ENCODE results near the gene ARHGAP15. TPM values are rescaled to one million over a fixed set of nuclear protein-coding genes. Genes with fewer than 3 reads are reported as not detected.

The ARHGAP15 gene
- total and polyA plus RNA-seq, 9 donors, result 1.5 to 10.0 (median 2.6) TPM

GRCh38 chr2:143263066-143263625 is 133.9 kb downstream of the ARHGAP15 start:
- no peak overlapping the region for H3K27ac ChIP-seq
- H3K27me3 ChIP-seq, result no peaks in the 10 kb centered on the region
- no peaks in the 10 kb centered on the region for H3K9me3 ChIP-seq
- DNase-seq, result no peak
- H3K4me3 ChIP-seq, result no peak overlapping the region
- TF ChIP-seq POLR2A (IDR thresholded peaks at IDR 0.05) (no peak), EP300 (IDR thresholded peaks at IDR 0.05) (no peak)
- TF ChIP-seq, protein P1, sequence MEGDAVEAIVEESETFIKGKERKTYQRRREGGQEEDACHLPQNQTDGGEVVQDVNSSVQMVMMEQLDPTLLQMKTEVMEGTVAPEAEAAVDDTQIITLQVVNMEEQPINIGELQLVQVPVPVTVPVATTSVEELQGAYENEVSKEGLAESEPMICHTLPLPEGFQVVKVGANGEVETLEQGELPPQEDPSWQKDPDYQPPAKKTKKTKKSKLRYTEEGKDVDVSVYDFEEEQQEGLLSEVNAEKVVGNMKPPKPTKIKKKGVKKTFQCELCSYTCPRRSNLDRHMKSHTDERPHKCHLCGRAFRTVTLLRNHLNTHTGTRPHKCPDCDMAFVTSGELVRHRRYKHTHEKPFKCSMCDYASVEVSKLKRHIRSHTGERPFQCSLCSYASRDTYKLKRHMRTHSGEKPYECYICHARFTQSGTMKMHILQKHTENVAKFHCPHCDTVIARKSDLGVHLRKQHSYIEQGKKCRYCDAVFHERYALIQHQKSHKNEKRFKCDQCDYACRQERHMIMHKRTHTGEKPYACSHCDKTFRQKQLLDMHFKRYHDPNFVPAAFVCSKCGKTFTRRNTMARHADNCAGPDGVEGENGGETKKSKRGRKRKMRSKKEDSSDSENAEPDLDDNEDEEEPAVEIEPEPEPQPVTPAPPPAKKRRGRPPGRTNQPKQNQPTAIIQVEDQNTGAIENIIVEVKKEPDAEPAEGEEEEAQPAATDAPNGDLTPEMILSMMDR (IDR thresholded peaks at IDR 0.05), result no peak
- H3K36me3 ChIP-seq, result no peaks in the 10 kb centered on the region
- 90 to 95% (median 95%) methylated on average over 2 of the region's 2 CpGs for WGBS, 3 donors
- H3K4me1 ChIP-seq (ENCODE audit: insufficient read depth), result no peaks in the 10 kb centered on the region
- intact Hi-C loops (cut with DNase I), result no loop called here

GRCh38 chr2:143264851-143265250 is 135.6 kb downstream of the ARHGAP15 start:
- WGBS, 3 donors, result 5 to 13% (median 13%) methylated on average over 2 of the region's 2 CpGs
- intact Hi-C loops (cut with DNase I), result no loop called here
- H3K36me3 ChIP-seq, result no peaks in the 10 kb centered on the region
- TF ChIP-seq, protein P1 (IDR thresholded peaks at IDR 0.05), result no peak
- TF ChIP-seq POLR2A (IDR thresholded peaks at IDR 0.05) (no peak), EP300 (IDR thresholded peaks at IDR 0.05) (no peak)
- H3K27me3 ChIP-seq, result no peaks in the 10 kb centered on the region
- H3K9me3 ChIP-seq, result no peaks in the 10 kb centered on the region
- DNase-seq, result no peak
- H3K27ac ChIP-seq, result no peak overlapping the region
- H3K4me1 ChIP-seq (ENCODE audit: insufficient read depth), result no peaks in the 10 kb centered on the region
- no peak overlapping the region for H3K4me3 ChIP-seq

GRCh38 chr2:143279672-143280071 is 150.5 kb downstream of the ARHGAP15 start:
- Histone ChIP-seq H3K4me1 (ENCODE audit: insufficient read depth) (no peaks in the 10 kb centered on the region), H3K36me3 (no peaks in the 10 kb centered on the region), H3K4me3 (no peak overlapping the region), H3K27ac (no peak overlapping the region), H3K9me3 (no peaks in the 10 kb centered on the region), H3K27me3 (no peaks in the 10 kb centered on the region)
- DNase-seq, result no peak
- TF ChIP-seq POLR2A (IDR thresholded peaks at IDR 0.05), result no peak
- TF ChIP-seq EP300 (IDR thresholded peaks at IDR 0.05), result no peak
- TF ChIP-seq, protein P1 (IDR thresholded peaks at IDR 0.05), result no peak
- intact Hi-C loops (cut with DNase I), result no loop called here

GRCh38 chr2:143280097-143280757 is 151.0 kb downstream of the ARHGAP15 start:
- Histone ChIP-seq H3K4me1 (ENCODE audit: insufficient read depth) (no peaks in the 10 kb centered on the region), H3K9me3 (no peaks in the 10 kb centered on the region), H3K4me3 (no peak overlapping the region), H3K27me3 (no peaks in the 10 kb centered on the region), H3K36me3 (no peaks in the 10 kb centered on the region), H3K27ac (no peak overlapping the region)
- DNase-seq, result no peak
- WGBS, 3 donors, result 90 to 95% (median 90%) methylated on average over 3 of the region's 3 CpGs
- no peak for TF ChIP-seq POLR2A (IDR thresholded peaks at IDR 0.05)
- no peak for TF ChIP-seq EP300 (IDR thresholded peaks at IDR 0.05)
- TF ChIP-seq, protein P1 (IDR thresholded peaks at IDR 0.05), result no peak
- intact Hi-C loops (cut with DNase I), result no loop called here
